MM.1S (cell line): Measurements from ENCODE around the gene TRABD2B.

ENCODE experiments used
- DNase-seq: peaks from one replicate; pipeline ENCODE4 v3.0.0-alpha.2; 2015
- H2AFZ ChIP-seq: fragments of 300-600 bp; sonication (generic); 2 replicates; pipeline ENCODE4 v1.6.0; 2016; ENCODE audit warnings: antibody characterized with exemption, low read length
- H3F3A ChIP-seq: fragments of 300-600 bp; sonication (generic); 2 replicates; pipeline ENCODE4 v1.6.1; 2016; ENCODE audit warnings: mild to moderate bottlenecking, antibody characterized with exemption, low read length, moderate library complexity, mixed read lengths; ENCODE audit not compliant: insufficient read depth
- H3K27ac ChIP-seq: fragments of 300-600 bp; sonication (generic); 2 replicates; pipeline ENCODE4 v1.5.1; 2016; ENCODE audit warnings: mild to moderate bottlenecking, low read length
- H3K27me3 ChIP-seq: fragments of 300-600 bp; sonication (generic); replicated peaks from 2 replicates; pipeline ENCODE4 v1.6.0; 2016; ENCODE audit warnings: low read length; ENCODE audit not compliant: insufficient read depth
- H3K36me3 ChIP-seq: fragments of 300-600 bp; sonication (generic); replicated peaks from 2 replicates; pipeline ENCODE4 v1.6.1; 2016; ENCODE audit warnings: mild to moderate bottlenecking, low read length, mixed read lengths; ENCODE audit not compliant: insufficient read depth
- H3K4me1 ChIP-seq: fragments of 300-600 bp; sonication (generic); 2 replicates; pipeline ENCODE4 v1.6.1; 2016; ENCODE audit warnings: low read length, mixed read lengths
- H3K4me2 ChIP-seq: fragments of 300-600 bp; sonication (generic); 2 replicates; pipeline ENCODE4 v1.6.0; 2016; ENCODE audit warnings: low read depth, low read length
- H3K4me3 ChIP-seq: fragments of 300-600 bp; sonication (generic); 2 replicates; pipeline ENCODE4 v1.5.1; 2016; ENCODE audit warnings: low read length, mixed read lengths
- H3K79me2 ChIP-seq: fragments of 300-600 bp; sonication (generic); 2 replicates; pipeline ENCODE4 v1.6.1; 2016; ENCODE audit warnings: mixed run types, low read length, mixed read lengths
- H3K9ac ChIP-seq: fragments of 300-600 bp; sonication (generic); 2 replicates; pipeline ENCODE4 v1.6.1; 2016; ENCODE audit warnings: low read length, mixed read lengths
- H3K9me2 ChIP-seq: fragments of 300-600 bp; sonication (generic); replicated peaks from 2 replicates; pipeline ENCODE4 v1.6.1; 2016; ENCODE audit warnings: mild to moderate bottlenecking, low read length, mixed read lengths; ENCODE audit not compliant: insufficient read depth
- H3K9me3 ChIP-seq: fragments of 300-600 bp; sonication (generic); replicated peaks from 2 replicates; pipeline ENCODE4 v1.6.1; 2016; ENCODE audit warnings: mild to moderate bottlenecking, low read length, mixed read lengths; ENCODE audit not compliant: insufficient read depth
- H4K20me1 ChIP-seq: fragments of 300-600 bp; sonication (generic); 2 replicates; pipeline ENCODE4 v1.6.1; 2016; ENCODE audit warnings: mild to moderate bottlenecking, low read length, moderate library complexity, mixed read lengths; ENCODE audit not compliant: insufficient read depth
- CTCF ChIP-seq: fragments of 300-600 bp; sonication (generic); IDR thresholded peaks from 2 replicates; pipeline ENCODE4 v1.5.1; 2016; ENCODE audit warnings: antibody characterized with exemption, low read length, mixed read lengths
- EZH2 ChIP-seq: fragments of 300-600 bp; sonication (generic); optimal IDR thresholded peaks from 2 replicates; pipeline ENCODE3; 2017; ENCODE audit warnings: low read depth, mild to moderate bottlenecking, antibody characterized with exemption, low read length, mixed read lengths
- EZH2phosphoT487 ChIP-seq: fragments of 300-600 bp; sonication (generic); IDR thresholded peaks from 2 replicates; pipeline ENCODE4 v1.6.1; 2018; ENCODE audit warnings: antibody characterized with exemption, low read length

The TRABD2B gene

GRCh38 chr1:47991673-47992072 lies 5.5 kb downstream of the TRABD2B start:
- TF ChIP-seq EZH2phosphoT487 (no peak), CTCF (no peak), EZH2 (no peak)

GRCh38 chr1:47991187-47991586 lies 6.0 kb downstream of the TRABD2B start:
- H3K27ac ChIP-seq: no peak overlapping the region
- H3K4me2 ChIP-seq: no peak overlapping the region
- H3K9ac ChIP-seq: no peak overlapping the region
- TF ChIP-seq EZH2: no peak
- no peak for TF ChIP-seq EZH2phosphoT487
- no peak for TF ChIP-seq CTCF
- DNase-seq: no peak
- H3F3A ChIP-seq: no peaks in the 10 kb centered on the region
- H4K20me1 ChIP-seq: no peaks in the 10 kb centered on the region
- no peaks in the 10 kb centered on the region for H3K9me2 ChIP-seq
- H2AFZ ChIP-seq: no peak overlapping the region
- no peak overlapping the region for H3K4me3 ChIP-seq
- no peaks in the 10 kb centered on the region for H3K79me2 ChIP-seq
- H3K9me3 ChIP-seq: no peaks in the 10 kb centered on the region
- H3K4me1 ChIP-seq: no peaks in the 10 kb centered on the region
- H3K36me3 ChIP-seq: no peaks in the 10 kb centered on the region
- peaks cover 10% of the 10 kb centered on the region for H3K27me3 ChIP-seq

More at GRCh38 chr1:47991673-47992072, 5.5 kb downstream of the TRABD2B start:
- Histone ChIP-seq H3F3A (no peaks in the 10 kb centered on the region), H3K79me2 (no peaks in the 10 kb centered on the region), H3K4me3 (no peak overlapping the region), H3K4me2 (no peak overlapping the region), H3K9me3 (no peaks in the 10 kb centered on the region), H3K27ac (no peak overlapping the region), H3K36me3 (no peaks in the 10 kb centered on the region), H3K9ac (no peak overlapping the region), H4K20me1 (no peaks in the 10 kb centered on the region), H2AFZ (no peak overlapping the region), H3K4me1 (no peaks in the 10 kb centered on the region), H3K27me3 (peaks cover 11% of the 10 kb centered on the region), H3K9me2 (no peaks in the 10 kb centered on the region)
- DNase-seq: no peak

GRCh38 chr1:47990286-47990685 lies 6.9 kb downstream of the TRABD2B start:
- peaks cover 5% of the 10 kb centered on the region for H3K4me1 ChIP-seq
- peaks cover 4% of the 10 kb centered on the region for H3K27me3 ChIP-seq
- H3K36me3 ChIP-seq: no peaks in the 10 kb centered on the region
- H3F3A ChIP-seq: no peaks in the 10 kb centered on the region
- DNase-seq: no peak
- H3K9ac ChIP-seq: no peak overlapping the region
- no peak for TF ChIP-seq EZH2
- no peak for TF ChIP-seq CTCF
- no peak for TF ChIP-seq EZH2phosphoT487
- H3K27ac ChIP-seq: no peak overlapping the region
- H3K4me2 ChIP-seq: no peak overlapping the region
- no peak overlapping the region for H2AFZ ChIP-seq
- H3K4me3 ChIP-seq: no peak overlapping the region
- H3K79me2 ChIP-seq: no peaks in the 10 kb centered on the region
- H3K9me2 ChIP-seq: no peaks in the 10 kb centered on the region
- H4K20me1 ChIP-seq: no peaks in the 10 kb centered on the region
- H3K9me3 ChIP-seq: no peaks in the 10 kb centered on the region
